ENCODE data around the gene SLC45A2.

Gene SLC45A2

DNA sequence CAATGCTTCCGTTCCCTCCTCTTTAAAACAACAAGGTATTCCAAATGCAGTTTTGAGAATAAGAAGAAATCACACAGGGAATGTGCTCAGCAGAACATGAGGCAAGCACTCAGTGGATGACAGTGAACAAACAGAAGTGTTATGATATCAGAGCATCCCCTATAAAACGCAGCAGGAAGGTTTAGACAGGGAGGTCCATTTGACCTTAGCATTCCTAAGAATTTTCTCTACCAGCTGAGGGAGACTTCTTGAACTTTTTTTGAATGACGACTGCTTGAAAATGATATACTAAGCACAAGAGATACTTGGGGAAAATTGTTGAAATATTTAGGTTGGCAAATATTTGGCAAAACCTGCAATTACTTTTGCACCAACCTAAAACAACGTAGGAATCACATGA, 19.4 kb upstream of the SLC45A2 start:
- TF ChIP-seq, protein P1, sequence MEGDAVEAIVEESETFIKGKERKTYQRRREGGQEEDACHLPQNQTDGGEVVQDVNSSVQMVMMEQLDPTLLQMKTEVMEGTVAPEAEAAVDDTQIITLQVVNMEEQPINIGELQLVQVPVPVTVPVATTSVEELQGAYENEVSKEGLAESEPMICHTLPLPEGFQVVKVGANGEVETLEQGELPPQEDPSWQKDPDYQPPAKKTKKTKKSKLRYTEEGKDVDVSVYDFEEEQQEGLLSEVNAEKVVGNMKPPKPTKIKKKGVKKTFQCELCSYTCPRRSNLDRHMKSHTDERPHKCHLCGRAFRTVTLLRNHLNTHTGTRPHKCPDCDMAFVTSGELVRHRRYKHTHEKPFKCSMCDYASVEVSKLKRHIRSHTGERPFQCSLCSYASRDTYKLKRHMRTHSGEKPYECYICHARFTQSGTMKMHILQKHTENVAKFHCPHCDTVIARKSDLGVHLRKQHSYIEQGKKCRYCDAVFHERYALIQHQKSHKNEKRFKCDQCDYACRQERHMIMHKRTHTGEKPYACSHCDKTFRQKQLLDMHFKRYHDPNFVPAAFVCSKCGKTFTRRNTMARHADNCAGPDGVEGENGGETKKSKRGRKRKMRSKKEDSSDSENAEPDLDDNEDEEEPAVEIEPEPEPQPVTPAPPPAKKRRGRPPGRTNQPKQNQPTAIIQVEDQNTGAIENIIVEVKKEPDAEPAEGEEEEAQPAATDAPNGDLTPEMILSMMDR (IDR thresholded peaks at IDR 0.05; ENCODE audit: low read depth, low read length) = no peak
- TF ChIP-seq, protein P2, sequence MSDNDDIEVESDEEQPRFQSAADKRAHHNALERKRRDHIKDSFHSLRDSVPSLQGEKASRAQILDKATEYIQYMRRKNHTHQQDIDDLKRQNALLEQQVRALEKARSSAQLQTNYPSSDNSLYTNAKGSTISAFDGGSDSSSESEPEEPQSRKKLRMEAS (IDR thresholded peaks at IDR 0.05; ENCODE audit: low read depth, low read length) = no peak
- TF ChIP-seq MYC (IDR thresholded peaks at IDR 0.05; ENCODE audit: low read depth, low read length) = no peak

DNA sequence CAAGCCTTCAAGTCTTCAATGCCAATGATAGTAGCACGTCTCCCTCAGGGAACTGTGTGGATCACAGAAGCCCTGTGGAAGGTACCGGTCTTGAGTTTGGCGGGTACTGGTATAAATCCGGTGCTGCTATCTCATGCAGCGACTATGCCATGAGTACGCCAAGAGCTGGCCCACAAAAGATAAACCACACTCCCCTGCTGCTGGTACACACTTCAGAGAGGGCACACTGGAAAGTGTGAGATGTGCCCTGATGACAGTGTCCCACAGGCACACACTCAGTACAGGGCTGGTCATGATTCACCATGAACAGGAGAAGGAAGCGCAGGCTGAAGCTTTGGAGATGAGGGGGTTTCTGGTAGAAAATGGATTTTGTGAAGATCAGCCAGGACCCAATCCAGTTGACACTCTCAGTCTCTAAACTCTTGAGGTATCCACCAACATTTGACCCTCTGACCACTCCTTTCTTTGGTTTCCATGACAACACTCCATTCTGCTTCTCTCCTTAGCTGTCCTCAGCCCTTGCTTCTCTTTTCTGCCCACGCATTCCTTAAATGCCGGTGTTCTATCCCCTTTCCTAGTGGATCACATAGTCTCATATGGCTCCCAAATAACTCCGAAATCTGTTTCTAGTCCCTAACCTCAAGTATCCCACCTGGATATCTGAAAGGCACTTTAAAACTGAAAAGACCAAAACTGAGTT, 18.3 kb upstream of the SLC45A2 start:
- DNase-seq (ENCODE audit: low read depth) = no peak
- TF ChIP-seq, protein P1 (IDR thresholded peaks at IDR 0.05; ENCODE audit: low read depth, low read length) = no peak
- TF ChIP-seq, protein P2 (IDR thresholded peaks at IDR 0.05; ENCODE audit: low read depth, low read length) = no peak
- TF ChIP-seq MYC (IDR thresholded peaks at IDR 0.05; ENCODE audit: low read depth, low read length) = no peak
- TF ChIP-seq POLR2A (IDR thresholded peaks at IDR 0.05; ENCODE audit: extremely low read depth, insufficient read length) = no peak

More for the DNA sequence above, 19.4 kb upstream of the SLC45A2 start:
- no peak for DNase-seq (ENCODE audit: low read depth)
- H3K4me3 ChIP-seq (ENCODE audit: low read depth, low read length) = no peak overlapping the region

DNA sequence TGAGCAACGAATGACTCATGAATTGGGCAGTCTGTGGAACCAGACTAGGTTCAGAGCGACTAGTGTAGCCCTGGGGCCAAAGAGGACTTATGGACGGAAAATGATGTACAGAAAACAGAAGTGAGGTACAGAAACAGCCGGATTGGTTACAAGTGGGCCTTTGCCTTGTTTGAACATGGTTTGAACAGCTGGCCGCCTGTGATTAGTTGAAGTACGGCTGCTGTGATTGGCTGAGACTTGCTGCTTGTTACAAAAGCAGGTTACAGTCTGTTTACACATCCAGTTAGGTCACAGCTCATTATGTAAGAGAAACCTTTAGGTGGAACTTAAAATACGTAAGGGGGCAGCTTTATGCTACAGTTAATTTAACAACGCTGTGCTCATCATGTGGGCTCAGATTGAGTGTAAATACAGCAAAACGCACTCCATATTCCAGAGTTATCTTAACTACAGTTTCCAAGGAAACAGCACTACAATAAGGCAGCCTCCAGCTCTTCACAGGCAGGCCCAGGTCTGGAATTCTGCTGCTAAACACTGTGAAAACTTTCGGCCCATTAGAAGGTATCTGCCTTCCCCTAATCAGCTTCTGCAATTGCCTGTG, 16.8 kb upstream of the SLC45A2 start:
- DNase-seq (ENCODE audit: low read depth) = no peak
- TF ChIP-seq, protein P2 (IDR thresholded peaks at IDR 0.05; ENCODE audit: low read depth, low read length) = no peak
- TF ChIP-seq, protein P1 (IDR thresholded peaks at IDR 0.05; ENCODE audit: low read depth, low read length) = no peak
- TF ChIP-seq MYC (IDR thresholded peaks at IDR 0.05; ENCODE audit: low read depth, low read length) (no peak), POLR2A (IDR thresholded peaks at IDR 0.05; ENCODE audit: extremely low read depth, insufficient read length) (no peak)

More for the DNA sequence above, 18.3 kb upstream of the SLC45A2 start:
- no peak overlapping the region for H3K4me3 ChIP-seq (ENCODE audit: low read depth, low read length)

DNA sequence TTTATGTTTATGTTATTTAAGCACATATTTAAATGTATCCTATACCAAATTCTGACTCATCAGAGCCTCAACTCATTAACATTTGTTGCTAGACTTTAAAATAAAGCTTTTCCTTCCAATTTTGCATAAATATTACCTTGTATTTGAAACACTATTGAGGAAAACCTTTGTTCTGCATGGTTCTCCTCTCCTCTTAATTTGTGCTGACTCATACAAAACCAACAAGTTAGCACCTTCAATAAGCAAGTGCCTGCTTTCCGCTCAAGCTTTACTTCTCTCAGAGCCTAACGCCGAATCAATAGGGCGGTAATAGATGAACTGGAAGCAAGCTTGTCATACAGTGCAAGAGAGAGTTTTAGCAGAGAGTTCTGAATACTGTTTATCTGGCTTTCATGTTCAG, 15.5 kb upstream of the SLC45A2 start:
- TF ChIP-seq POLR2A (IDR thresholded peaks at IDR 0.05; ENCODE audit: extremely low read depth, insufficient read length) (no peak), MYC (IDR thresholded peaks at IDR 0.05; ENCODE audit: low read depth, low read length) (no peak)
- TF ChIP-seq, protein P1 (IDR thresholded peaks at IDR 0.05; ENCODE audit: low read depth, low read length) = no peak
- TF ChIP-seq, protein P2 (IDR thresholded peaks at IDR 0.05; ENCODE audit: low read depth, low read length) = no peak
- H3K4me3 ChIP-seq (ENCODE audit: low read depth, low read length) = no peak overlapping the region
- no peak for DNase-seq (ENCODE audit: low read depth)

More for the DNA sequence above, 16.8 kb upstream of the SLC45A2 start:
- no peak overlapping the region for H3K4me3 ChIP-seq (ENCODE audit: low read depth, low read length)

DNA sequence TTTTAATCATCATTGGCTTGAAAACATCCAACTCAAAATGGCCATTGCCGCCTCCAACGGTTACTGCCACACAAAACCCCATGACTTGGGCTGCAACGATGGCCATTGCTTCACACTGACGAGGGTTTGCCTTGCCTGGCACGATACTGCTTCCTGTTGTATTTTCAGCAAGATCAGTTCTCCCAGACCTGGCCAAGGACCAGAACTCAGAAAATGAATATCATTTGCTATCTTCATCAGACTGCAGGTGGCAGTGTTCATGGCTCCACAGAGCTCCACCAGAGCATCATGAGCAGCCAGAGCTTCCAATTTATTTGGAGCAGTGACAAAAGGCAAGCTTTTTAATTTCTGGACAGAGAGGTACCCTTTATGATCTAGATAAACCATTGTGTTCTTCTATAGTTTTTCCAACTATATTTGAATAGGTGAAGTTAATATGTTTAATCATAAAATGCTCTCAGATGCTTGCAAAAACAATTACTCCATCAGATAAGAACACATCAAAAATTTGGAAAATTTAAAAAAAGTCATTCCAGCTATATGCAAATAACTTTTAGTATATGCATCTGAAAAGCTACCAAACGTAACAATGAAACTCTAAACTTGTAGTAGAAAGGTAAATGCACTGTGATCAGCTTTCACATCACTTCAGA, 13.0 kb upstream of the SLC45A2 start:
- TF ChIP-seq MYC (IDR thresholded peaks at IDR 0.05; ENCODE audit: low read depth, low read length) (no peak), POLR2A (IDR thresholded peaks at IDR 0.05; ENCODE audit: extremely low read depth, insufficient read length) (no peak)
- TF ChIP-seq, protein P1 (IDR thresholded peaks at IDR 0.05; ENCODE audit: low read depth, low read length) = peak; percentile 56
- TF ChIP-seq, protein P2 (IDR thresholded peaks at IDR 0.05; ENCODE audit: low read depth, low read length) = no peak
- no peak overlapping the region for H3K4me3 ChIP-seq (ENCODE audit: low read depth, low read length)
- peak; percentile 58 for DNase-seq (ENCODE audit: low read depth)

Data from NB4 (cell line).